Adrenal gland (tissue), 12 donors: Measurements from ENCODE around the gene GRAMD2A. TPM values are rescaled to one million over a fixed set of nuclear protein-coding genes. Genes with fewer than 3 reads are reported as not detected.
"Not testable (repeated sequence)": the region's sequence is repeated elsewhere in the genome, so short reads cannot be mapped to it uniquely, and the experiment has no call there.

Experiments used
- DNase-seq, 7 donors: peaks; one replicate each; pipeline ENCODE4 v3.0.0-alpha.2; 2019 to 2020
- H3K27ac ChIP-seq, 5 donors: fragments of 200-600 bp; sonication (generic) in 4 of 5; 1 replicate in 3 of 5; 2 replicates in 2 of 5; pipeline versions ENCODE4 v1.5.1 to v1.8.0; 2016 to 2020; ENCODE audit warnings: mild to moderate bottlenecking in 1 of 5
- H3K27me3 ChIP-seq: fragments of 200-600 bp; 2 replicates; pipeline ENCODE4 v1.8.0; 2021
- H3K36me3 ChIP-seq, 2 donors: fragments of 200-600 bp; replicated peaks in 1 of 2; 1 replicate in 1 of 2; 2 replicates in 1 of 2; pipeline versions ENCODE4 v1.5.1 to v1.8.0; 2018 to 2022
- H3K4me1 ChIP-seq, 2 donors: fragments of 200-600 bp; replicated peaks in 1 of 2; 1 replicate in 1 of 2; 2 replicates in 1 of 2; pipeline versions ENCODE4 v1.5.1 to v1.8.0; 2018 to 2021
- H3K4me3 ChIP-seq, 4 donors: fragments of 200-600 bp; sonication (generic) in 3 of 4; one replicate each; pipeline ENCODE4 v1.5.1; 2016 to 2018
- H3K9me3 ChIP-seq, 3 donors: fragments of 200-600 bp; sonication (generic) in 1 of 3; replicated peaks in 1 of 3; 1 replicate in 2 of 3; 2 replicates in 1 of 3; pipeline versions ENCODE4 v1.5.1 to v1.8.0; 2016 to 2021
- CTCF ChIP-seq, 6 experiments: fragments of 450-650 bp in 4 of 6; fragments of 200-600 bp in 2 of 6; sonication (generic) in 1 of 6; IDR thresholded peaks; 1 replicate in 5 of 6; 2 replicates in 1 of 6; pipeline versions ENCODE4 v1.5.1 to v1.8.0; 2016 to 2021; ENCODE audit warnings: antibody characterized with exemption in 6 of 6, mild to moderate bottlenecking in 2 of 6, moderate library complexity in 1 of 6
- POLR2A ChIP-seq, 2 donors: fragments of 450-650 bp; IDR thresholded peaks; one replicate each; pipeline ENCODE4 v1.6.1; 2017; ENCODE audit warnings: antibody characterized with exemption in 2 of 2, mild to moderate bottlenecking in 2 of 2, moderate library complexity in 1 of 2
- WGBS, 4 donors: extraction: QIAGEN DNeasy Blood & Tissue Kit in 2 of 4; methylation state at CpG; one replicate each; pipeline versions ENCODE4 v1.1.5 to v1.1.7; 2013 to 2017; 5-methylcytosine and 5-hydroxymethylcytosine counted together
- intact Hi-C, 2 donors: fragments of 100-400 bp; cut with DNase I; formaldehyde crosslinking; loops; one replicate each; pipeline versions ENCODE4 v1.14.1 to v1.15.0; 2022 to 2023
- polyA plus RNA-seq, 3 donors: library from polyadenylated mRNA; stranded (reverse); fragments of 200-250 nt in 2 of 3; fragments of 350-450 nt in 1 of 3; fragmentation: Illumina TruSeq in 1 of 3; extraction: RNeasy Lipid Tissue Mini Kit (QIAGEN cat#74804) in 1 of 3; gene quantifications; one replicate each; pipeline ENCODE4 v1.2.3, GENCODE V29; 2013 to 2014
- total RNA-seq, 9 donors: library from RNA; depleted of rRNA in 4 of 9; stranded (reverse); fragments of >200 nt in 4 of 9; fragments of 120-200 nt in 1 of 9; fragmentation: NEBNext Ultra II Directional in 1 of 9; extraction: Animal tissue kit (Norgen Biotek cat#: 25700) in 1 of 9; gene quantifications; one replicate each; pipeline versions ENCODE4 v1.1.0 to v1.2.4, GENCODE V29; 2013 to 2023
- donor health status: healthy with polysubstance abuse.
- donor health status: Bipolar disorder and iron deficiency.
- donor health status: DM: yes; HTN: yes; CAD: no.
- donor health status: DM: no; HTN: no; CAD: no.
- donor health status: DM: no; HTN: no; CAD: no.
- donor health status: DM: yes; HTN: yes; CAD: no.

The GRAMD2A gene
- total and polyA plus RNA-seq, 12 donors: 0.07 to 0.64 (median 0.35) TPM; not detected in 4

- Histone ChIP-seq H3K27ac (no peak overlapping the region), H3K4me3 (no peak overlapping the region), H3K27me3 (no peaks in the 10 kb centered on the region), H3K9me3 (no peaks in the 10 kb centered on the region), H3K4me1 (no peaks in the 10 kb centered on the region), H3K36me3 (no peaks in the 10 kb centered on the region)
- TF ChIP-seq POLR2A (IDR thresholded peaks at IDR 0.05): no peak
- no peak for TF ChIP-seq CTCF (IDR thresholded peaks at IDR 0.05)
- no peak for DNase-seq
- 84 to 96% (median 90%) methylated on average over 12 of the region's 12 CpGs for WGBS, 4 donors
- intact Hi-C loops: no loop called here
Measured at GRCh38 chr15:72173864-72174550, 23.6 kb downstream of the GRAMD2A start.

- TF ChIP-seq POLR2A (IDR thresholded peaks at IDR 0.05) (no peak), CTCF (IDR thresholded peaks at IDR 0.05) (no peak)
- Histone ChIP-seq H3K4me3 (no peak overlapping the region), H3K4me1 (no peaks in the 10 kb centered on the region), H3K27me3 (no peaks in the 10 kb centered on the region), H3K36me3 (no peaks in the 10 kb centered on the region), H3K9me3 (no peaks in the 10 kb centered on the region), H3K27ac (no peak overlapping the region)
- DNase-seq: no peak
- 82 to 94% (median 87%) methylated on average over 5 to 6 of the region's 6 CpGs for WGBS, 4 donors
- intact Hi-C loops: no loop called here
Measured at GRCh38 chr15:72173401-72173800, 24.2 kb downstream of the GRAMD2A start.

GRCh38 chr15:72172796-72173195 lies 24.8 kb downstream of the GRAMD2A start:
- Histone ChIP-seq H3K4me3 (no peak overlapping the region), H3K36me3 (no peaks in the 10 kb centered on the region), H3K4me1 (no peaks in the 10 kb centered on the region), H3K27me3 (no peaks in the 10 kb centered on the region), H3K9me3 (no peaks in the 10 kb centered on the region), H3K27ac (no peak overlapping the region)
- no peak for DNase-seq
- no peak for TF ChIP-seq CTCF (IDR thresholded peaks at IDR 0.05)
- TF ChIP-seq POLR2A (IDR thresholded peaks at IDR 0.05): no peak
- intact Hi-C loops: no loop called here
- 76 to 92% (median 78%) methylated on average over 5 of the region's 5 CpGs for WGBS, 4 donors

GRCh38 chr15:72171978-72172377 lies 25.6 kb downstream of the GRAMD2A start:
- not testable (repeated sequence) for DNase-seq

GRCh38 chr15:72170691-72171090 lies 26.9 kb downstream of the GRAMD2A start:
- H3K36me3 ChIP-seq: no peaks in the 10 kb centered on the region
- no peak for DNase-seq
- no peak overlapping the region for H3K27ac ChIP-seq
- H3K4me1 ChIP-seq: no peaks in the 10 kb centered on the region
- no peaks in the 10 kb centered on the region for H3K9me3 ChIP-seq
- WGBS, 4 donors: 90 to 98% (median 92%) methylated on average over 6 to 7 of the region's 7 CpGs
- no peaks in the 10 kb centered on the region for H3K27me3 ChIP-seq
- H3K4me3 ChIP-seq: no peak overlapping the region
- TF ChIP-seq CTCF (IDR thresholded peaks at IDR 0.05) (no peak), POLR2A (IDR thresholded peaks at IDR 0.05) (no peak)
- intact Hi-C loops: no loop called here

More at GRCh38 chr15:72171978-72172377, 25.6 kb downstream of the GRAMD2A start:
- H3K36me3 ChIP-seq, H3K9me3 ChIP-seq, H3K27ac ChIP-seq, H3K4me1 ChIP-seq, H3K27me3 ChIP-seq, H3K4me3 ChIP-seq, intact Hi-C loops: not testable (repeated sequence)
- WGBS, 4 donors: 78 to 91% (median 82%) methylated on average over 10 of the region's 10 CpGs
